Retina (tissue), 1 donor: Measurements from ENCODE around the gene RFC4.
"Not testable (repeated sequence)": the region's sequence is repeated elsewhere in the genome, so short reads cannot be mapped to it uniquely, and the experiment has no call there.

Source experiments
- DNase-seq: peaks from one replicate; pipeline ENCODE4 v3.0.0-alpha.2; 2016

The RFC4 gene

DNA sequence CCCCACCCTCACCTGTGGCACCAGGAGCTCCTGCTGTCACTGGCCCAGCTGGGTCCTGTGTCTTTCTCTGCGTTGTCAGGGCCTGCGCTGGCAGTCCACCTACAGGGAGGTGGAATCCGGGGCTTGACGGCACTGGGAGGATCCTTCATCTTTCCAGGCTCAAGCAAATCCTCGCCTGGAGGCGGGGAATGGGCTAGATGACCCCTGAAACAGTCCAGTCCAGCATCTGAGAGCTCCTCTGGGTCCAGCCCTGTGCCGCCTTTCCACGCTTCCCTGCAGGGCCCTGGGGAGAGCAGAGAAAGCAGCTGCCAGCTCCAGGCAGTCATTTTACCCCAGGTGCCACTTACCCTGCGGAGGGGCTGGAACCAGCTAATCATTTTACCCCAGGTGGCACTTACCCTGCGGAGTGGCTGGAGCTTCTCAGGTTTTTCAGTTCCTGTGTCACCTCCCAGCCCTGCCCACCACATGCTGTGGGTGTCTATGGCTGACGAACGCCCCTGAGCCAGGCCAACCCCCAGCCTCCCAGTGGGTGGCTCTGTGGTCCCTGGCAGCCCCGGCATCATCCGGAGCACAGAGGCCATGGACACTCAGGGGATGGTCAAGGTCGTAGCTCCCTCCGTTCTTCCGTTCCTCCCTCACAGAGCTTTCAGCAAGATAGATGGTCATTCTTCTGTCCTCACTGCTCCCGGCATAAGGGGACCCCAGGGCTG is 18.3 kb upstream of the RFC4 start:
- DNase-seq: peak; percentile 49

DNA sequence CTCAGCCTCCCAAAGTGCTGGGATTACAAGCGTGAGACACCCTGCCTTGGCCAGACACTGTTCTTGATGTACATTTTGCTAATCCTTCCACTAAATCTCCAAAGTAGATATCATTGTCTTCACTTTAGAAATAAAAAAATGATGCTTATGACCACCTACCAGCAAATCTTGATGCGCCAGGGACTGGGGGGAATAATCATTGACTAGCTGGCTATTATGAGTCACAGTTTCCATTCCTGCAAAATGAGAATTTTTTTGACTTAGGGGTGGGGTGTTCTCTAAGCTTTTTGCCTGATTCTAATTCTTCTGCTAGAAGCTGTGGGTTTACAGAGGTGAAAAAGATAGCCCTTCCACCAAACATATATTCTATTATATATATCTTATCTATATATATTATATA is 17.1 kb upstream of the RFC4 start:
- no peak for DNase-seq

DNA sequence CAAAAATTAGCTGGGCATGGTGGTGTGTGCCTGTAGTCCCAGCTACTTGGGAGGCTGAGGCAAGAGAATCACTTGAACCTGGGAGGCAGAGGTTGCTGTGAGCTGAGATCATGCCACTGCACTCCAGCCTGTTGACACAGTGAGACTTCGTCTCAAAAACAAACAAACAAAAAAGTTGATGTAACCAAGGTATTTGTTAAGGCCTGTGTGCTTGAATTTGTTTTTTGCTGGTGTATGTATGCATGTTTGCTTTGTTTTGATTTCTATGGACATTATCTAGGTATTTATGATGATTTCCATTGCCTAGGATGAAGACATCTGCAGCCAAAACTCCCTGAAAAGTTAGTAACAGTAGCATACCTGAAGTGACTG is 16.1 kb upstream of the RFC4 start:
- DNase-seq: not testable (repeated sequence)

DNA sequence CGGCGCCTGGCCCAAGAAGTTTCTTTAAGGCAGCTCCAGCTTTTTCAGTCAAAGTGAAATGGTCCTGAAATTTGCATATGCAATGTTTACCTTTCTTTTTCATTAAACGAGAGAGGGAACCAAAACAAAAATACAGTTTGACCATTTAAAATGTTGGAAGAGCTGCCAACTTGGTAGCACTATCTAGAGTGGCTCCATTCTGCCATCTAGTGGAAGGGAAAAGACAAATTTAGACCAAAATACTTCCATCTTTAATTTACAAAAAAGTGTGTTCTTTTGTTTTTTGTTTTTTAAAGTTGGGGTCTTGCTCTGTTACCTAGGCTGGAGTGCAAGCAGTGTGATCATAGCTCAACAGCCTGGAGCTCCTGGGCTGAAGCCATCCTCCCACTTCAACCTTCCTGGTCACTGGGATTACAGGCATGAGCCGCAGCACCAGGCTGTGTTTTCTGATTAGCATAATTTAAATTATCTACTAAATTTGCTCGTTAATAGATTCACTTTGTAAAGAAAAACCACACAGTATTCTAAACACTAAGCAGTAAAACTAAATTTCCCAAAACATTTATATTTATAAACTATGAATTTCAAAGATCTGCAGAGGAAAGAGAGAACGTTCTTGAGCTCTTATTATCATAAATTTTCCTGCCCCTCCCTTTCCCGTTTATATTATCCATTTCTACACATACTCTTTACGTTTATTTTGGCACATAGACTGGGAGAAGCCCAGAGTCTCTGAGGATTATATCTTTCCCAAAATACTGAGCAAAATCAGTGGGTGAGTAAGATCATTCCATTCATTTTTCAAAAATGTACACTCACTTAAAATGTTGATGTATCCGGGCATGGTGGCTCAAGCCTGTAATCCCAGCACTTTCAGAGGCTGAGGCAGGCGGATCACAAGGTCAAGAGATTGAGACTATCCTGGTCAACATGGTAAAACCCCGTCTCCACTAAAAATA is 15.4 kb upstream of the RFC4 start:
- DNase-seq: peak; percentile 36

DNA sequence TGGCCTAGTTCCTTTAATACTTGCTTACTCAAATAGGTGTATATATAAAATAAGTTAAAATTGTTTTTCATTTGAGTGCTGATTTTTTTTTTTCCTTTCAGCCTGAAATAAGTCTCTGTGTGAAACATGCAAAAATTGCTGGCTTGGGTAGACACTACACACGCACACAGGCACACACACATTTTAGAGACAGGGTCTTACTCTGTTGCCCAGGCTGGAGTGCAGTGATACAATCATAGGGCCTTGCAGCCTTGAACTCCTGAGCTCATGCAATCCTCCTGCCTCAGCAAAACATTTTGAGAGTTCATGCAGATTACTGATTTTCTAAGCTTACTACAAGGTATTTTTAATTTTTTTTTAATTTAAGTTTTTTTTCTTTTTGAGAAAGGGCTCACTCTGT is 12.7 kb upstream of the RFC4 start:
- DNase-seq: no peak

DNA sequence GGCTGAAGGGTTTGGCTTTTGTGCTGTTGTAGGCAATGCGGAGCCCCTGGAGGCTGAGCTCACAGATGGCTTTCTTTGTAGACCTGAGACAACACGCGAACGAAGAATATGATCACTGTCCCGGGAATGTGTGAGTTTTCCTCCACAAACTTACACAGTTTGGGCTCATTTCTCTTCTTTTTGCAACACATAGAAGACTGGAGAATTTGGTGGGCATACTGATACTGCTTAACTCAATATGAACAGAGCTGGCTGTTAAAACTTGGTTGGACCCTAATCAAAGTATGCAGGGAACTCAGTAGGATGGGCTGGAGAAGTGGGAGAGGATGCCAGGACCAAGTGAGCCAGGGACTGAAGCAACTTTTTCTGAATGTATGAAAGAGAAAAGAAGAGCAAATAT is 12.2 kb upstream of the RFC4 start:
- no peak for DNase-seq

DNA sequence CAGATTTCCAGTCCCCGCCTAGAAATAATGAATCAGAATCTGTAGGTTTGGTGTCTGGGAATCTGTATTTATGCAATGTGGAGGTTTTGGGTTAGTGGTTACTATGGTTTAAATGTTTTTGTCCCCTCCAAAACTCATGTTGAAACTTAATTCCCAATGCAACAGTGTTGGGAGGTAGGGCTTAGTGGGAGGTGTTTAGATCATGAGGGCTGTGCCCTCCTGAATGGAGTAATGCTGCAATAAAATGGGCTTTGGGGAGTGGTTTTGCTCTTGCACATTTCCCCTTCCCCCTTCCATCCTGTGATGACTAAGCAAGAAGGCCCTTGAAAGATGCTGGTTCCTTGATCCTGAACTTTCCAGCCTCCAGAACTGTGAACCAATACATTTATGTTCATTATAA is 9.2 kb upstream of the RFC4 start:
- DNase-seq: no peak

DNA sequence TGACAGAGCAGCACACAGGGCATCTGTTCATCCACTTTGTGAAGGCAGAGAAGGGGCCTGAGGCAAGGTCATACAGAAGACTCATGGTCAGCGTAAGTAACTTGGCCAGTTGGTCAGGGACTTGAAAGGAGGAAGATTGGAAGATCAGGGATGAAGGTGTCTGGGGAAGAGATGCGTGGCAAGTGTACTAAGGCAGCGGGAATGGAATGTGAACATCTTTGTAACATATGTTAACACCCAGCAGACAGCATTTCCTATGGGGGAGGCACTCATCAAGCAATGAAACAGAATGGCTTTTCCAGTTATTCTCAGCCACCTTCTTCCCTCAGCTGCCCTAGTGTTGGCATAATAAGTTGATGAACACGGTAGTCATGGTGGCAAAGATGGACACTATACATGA is 7.8 kb upstream of the RFC4 start:
- DNase-seq: no peak

DNA sequence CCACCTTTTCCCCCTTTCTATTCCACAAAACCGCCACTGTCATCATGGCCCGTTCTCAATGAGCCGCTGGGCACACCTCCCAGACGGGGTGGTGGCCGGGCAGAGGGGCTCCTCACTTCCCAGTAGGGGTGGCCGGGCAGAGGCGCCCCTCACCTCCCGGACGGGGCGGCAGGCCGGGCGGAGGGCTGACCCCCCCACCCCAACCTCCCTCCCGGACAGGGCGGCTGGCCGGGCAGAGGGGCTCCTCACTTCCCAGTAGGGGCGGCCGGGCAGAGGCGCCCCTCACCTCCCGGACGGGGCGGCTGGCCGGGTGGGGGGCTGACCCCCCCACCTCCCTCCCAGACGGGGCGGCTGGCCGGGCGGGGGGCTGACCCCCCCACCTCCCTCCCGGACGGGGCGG is 5.0 kb upstream of the RFC4 start:
- DNase-seq: not testable (repeated sequence)

DNA sequence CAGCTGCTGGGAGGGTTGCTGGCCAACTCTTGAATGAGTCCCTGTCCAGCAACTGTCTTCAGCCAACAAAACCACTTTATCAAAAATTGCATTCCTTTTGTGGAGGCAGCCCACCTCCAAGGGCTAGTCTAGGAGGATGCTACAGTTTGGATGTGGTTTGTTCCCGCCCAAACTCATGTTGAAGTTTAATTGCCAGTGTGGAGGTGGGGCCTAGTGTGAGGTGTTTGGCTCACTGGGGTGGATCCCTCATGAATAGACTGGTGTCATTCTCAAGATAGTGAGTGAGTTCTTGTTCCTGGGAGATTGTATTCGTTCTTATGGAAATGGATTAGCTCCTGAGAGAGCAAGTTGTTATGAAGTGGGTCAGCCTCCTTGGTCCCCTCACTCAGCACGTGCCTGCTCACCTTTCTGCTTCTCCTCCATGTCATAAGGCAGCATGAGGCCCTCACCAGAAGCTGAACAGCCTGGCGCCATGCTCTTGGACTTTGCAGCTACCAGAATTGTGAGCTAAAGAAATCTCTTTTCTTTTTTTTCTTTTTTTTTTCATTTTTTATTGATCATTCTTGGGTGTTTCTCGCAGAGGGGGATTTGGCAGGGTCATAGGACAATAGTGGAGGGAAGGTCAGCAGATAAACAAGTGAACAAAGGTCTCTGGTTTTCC is 4.2 kb upstream of the RFC4 start:
- no peak for DNase-seq

DNA sequence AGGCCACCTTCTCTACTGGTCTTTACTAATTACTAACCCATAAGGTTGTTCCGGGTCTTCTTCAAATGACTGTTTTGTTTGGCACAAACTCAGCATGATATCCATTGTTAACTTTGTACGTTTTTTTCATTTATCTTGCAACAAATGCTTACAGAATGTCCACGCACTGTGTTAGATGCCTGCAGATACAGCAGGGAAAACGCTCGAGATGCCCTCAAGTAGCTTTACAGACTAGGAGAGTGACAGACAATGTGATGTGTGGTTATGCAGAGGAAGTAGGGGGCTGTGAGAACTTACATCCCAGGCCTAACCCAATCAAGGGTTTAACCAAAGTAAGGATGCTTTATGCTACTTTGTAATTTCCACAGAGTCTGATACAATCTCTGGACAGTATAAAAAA is 949 bp upstream of the RFC4 start:
- no peak for DNase-seq

DNA sequence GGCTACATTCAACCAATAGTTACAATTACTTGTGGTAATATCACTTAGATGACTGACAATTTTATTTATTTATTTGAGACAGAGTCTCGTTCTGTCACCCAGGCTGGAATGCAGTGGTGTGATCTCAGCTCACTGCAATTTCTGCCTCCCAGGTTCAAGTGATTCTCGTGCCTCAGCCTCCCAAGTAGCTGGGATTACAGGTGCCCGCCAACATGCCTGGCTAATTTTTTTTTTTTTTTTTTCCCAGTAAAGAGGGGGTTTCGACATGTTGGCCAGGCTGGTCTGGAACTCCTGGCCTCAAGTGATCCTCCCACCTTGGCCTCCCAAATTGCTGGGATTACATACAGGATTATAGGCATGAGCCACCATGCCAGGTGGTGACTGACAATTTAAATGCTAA is 2.8 kb downstream of the RFC4 start:
- DNase-seq: not testable (repeated sequence)

DNA sequence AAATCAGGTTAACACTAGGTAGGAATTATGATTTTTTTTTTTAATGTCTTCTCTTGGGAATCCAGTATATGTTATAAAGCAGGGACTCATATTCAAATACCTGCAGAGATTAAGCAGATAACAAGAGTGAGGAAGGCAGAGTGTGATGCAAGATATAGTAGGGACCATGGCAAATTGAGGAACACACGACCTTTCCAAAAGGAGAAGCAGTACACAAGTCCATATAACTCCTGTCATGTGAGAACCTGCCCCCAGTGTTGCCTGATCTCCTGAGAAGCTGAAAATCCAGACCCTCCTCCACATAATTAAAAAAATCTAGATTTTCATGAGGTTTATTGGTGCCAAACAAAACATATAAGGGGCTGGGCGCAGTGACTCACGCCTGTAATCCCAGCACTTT is 3.6 kb downstream of the RFC4 start:
- no peak for DNase-seq

DNA sequence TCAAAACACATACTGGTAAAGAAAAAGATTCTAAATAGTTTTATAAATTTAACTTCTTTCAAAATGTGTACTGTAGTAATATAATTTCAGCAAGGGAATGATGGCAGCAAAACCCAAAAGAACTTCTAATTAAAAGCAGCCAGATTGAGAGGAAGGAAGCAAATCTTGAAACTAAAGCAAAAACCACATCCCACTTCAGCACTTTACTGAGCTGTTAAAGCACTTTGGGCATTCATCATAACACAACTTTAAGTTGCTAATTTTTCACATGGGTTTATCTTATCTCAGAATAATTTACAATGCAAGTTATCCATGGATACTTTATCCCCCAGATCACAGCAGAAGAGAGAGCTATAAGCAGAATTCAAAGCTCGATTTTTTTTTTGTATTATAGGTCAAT is 6.0 kb downstream of the RFC4 start:
- no peak for DNase-seq

DNA sequence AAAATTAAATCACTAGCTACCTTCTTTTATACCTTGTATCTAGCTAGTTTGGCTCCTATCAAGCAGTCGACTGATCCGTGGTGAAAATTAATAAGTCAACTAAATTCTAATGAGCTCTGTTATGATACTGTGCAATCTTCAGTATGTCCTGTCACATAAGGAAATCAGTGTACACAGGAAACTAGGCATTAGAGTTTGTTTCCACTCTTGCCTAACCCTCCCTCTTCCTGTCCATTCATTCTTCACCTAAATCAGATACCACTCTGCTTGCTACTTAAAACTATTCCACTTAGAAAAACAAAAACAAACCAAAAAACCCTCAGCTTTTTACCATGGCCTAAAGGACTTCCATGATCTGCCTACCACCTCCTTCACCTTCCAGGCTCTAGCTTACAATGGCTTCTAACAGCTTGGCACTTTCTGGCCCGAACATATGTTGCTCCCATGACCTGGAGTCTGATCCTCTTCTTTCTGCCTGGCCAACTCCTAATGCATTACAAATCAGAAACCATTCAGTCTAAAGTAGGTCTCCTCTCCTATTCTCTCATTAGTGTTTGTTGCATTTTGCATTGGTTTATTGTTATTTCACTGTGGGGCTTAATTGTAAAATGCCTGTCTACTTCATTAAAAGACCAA is 7.9 kb downstream of the RFC4 start:
- peak; percentile 32 for DNase-seq

DNA sequence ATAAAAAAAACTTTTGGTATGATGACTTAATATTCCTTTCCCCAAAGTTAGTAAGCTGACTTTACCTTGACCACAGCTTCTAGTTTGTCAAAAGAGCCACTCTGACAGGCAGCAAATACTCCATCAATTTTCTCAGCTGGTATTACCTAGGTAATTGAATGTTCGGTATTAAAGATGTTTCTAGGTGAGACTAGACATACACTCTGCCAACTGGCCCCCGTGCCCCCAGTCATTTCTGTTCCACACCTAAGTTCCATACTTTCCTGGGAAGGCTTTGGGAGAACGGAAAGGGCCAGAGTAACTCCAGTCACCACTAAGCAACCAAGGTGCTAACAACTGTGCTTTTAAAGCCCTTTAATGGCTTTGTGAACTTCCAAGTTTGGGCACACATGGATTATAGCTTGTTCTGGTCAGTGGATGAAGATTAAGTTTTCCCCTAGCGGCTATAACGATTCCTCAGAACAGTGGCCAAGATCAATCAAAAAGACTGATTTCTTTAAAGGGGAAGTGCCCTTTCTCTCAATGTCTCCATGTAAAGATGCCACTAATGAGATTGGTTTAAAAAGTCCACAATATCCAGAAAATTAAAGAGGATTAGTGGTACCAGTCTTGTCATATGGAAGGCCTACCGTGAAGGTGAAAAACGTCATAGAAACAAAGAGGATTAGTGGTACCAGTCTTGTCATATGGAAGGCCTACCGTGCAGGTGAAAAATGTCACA is 15.9 kb downstream of the RFC4 start:
- no peak for DNase-seq

DNA sequence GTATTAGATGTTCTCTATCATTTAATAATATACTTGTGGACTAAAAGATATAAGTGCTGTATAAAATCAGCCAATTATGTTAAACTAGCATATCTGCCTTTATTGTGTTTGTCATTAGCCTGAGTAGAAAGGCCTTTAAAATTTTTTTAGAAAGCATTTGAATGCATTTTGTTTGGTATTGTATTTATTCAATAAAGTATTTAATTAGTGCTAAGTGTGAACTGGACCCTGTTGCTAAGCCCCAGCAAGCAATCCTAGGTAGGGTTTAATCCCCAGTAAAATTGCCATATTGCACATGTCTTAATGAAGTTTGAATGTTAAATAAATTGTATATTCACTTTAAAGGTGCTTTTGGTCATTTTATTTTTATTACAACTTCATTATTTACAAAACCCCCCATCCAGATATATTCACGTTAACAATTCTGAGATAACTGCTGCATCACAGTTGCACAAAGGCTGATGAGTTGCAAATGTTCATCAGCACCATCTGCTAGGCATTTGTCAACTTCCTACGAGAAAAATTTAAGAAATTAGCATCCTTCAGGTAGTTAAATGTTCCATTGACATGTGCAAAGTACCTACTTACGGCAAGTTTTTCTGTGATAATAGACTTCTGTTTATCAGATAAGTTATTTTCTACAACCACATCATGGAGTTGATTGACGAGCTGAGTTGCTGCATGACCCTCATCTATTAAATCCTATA is 16.6 kb downstream of the RFC4 start:
- DNase-seq: no peak

DNA sequence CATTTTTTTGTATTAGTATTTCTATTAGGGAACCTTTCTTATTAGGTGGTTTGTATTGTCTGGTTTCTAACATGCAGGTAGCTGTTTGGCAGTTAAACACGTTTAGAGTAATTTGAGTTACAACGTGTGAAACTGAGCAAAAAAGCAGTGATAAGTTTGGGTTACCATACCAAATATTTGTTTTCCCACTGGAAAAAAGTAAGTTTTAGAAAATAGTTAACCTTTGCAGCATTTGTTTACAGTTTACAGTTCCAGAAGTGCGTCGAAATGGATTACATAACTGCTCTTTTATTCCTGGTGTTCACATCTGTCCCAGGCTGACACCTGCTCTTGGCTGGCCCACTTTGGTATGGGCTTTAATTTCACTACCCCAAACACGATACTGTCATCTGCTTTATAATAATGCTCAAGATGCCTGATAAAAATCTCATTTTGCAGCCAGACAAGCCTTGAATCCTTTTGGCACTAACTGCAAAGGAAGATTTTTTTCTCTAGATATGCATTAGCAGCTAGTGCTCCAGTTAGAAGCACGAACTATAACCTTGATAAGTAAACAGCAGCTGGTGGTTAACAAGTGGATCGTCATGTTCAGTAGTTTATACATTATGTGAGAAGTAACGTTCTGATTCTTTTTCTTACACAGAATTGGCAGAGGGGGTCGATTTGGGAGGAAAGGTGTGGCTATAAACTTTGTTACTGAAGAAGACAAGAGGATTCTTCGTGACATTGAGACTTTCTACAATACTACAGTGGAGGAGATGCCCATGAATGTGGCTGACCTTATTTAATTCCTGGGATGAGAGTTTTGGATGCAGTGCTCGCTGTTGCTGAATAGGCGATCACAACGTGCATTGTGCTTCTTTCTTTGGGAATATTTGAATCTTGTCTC is 17.6 kb downstream of the RFC4 start:
- no peak for DNase-seq

DNA sequence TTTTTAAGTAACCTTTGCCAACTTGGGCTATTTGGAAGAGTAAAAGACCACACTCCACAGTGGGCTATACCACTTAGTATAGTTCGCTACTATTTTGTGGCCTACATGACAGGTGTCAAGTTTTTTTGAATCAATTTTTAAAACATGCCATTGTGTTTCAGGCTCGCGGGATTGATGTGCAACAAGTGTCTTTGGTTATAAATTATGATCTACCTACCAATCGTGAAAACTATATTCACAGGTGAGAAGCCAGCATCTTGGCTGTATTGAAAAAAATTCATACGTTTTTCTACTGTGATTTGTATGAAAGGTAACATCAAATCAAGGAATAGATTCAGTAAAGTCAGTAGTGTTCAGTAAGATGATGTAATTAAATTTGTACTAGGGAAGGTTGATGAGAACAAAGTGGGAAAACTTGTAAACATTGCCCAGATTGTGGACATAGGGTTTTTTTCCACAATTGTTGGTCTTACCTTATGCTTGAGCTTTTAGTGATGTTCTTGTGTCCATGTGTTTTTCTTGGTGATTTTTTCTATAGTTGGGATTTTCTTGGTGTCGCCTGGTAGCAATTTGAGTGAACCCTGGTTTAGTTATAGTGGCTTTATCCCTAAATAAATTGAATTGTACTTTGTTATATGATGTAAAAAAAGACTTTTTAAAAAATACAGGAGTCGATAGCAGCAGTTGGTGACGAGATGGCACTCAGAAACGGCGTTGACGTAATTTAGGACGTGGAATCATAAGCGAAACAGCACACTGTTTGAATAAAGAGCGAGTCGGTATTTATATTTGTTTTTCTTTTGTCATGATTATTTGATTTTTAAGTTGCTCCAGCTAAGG is 18.4 kb downstream of the RFC4 start:
- no peak for DNase-seq

DNA sequence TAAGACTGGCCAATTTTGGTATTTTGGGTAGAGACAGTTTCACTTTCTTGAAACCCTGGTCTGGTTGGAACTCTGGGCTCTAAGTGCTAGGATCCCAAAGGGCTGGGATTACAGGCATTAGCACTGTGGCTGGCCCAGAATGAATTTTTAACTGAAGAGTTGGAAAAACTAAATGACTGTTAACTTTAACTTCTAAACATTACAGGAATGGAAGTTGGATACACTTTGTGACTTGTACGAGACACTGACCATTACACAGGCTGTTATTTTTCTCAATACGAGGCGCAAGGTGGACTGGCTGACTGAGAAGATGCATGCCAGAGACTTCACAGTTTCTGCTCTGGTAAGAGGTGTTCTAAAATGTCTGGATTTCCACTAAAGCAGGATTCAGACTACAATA is 19.4 kb downstream of the RFC4 start:
- DNase-seq: no peak
